HEK293 (cell line): Measurements from ENCODE around the gene PAF1.

Experiments used
- CTCF ChIA-PET: fragments of 350-600 bp; formaldehyde crosslinking; extraction: SDS; loops from one replicate; lab custom pipeline; 2021; ENCODE audit warnings: antibody characterized with exemption; lab: Yijun Ruan, JAX
- POLR2A ChIA-PET: fragments of 300-600 bp; formaldehyde crosslinking; extraction: SDS; loops from one replicate; lab custom pipeline; 2020; ENCODE audit warnings: antibody characterized with exemption, inconsistent platforms; lab: Yijun Ruan, JAX
- H3K27ac ChIP-seq: fragments of 200-500 bp; sonication (Bioruptor generic); 2 replicates; pipeline ENCODE4 v1.5.1; 2014; ENCODE audit warnings: low read depth, low read length, control low read depth, inconsistent platforms; ENCODE audit errors: extremely low read depth
- H3K36me3 ChIP-seq, 2 experiments: fragments of 200-500 bp in 1 of 2; sonication (Bioruptor generic) in 1 of 2; 1 replicate in 1 of 2; 2 replicates in 1 of 2; pipeline ENCODE4 v1.5.1; 2014 to 2017; ENCODE audit warnings: inconsistent platforms in 2 of 2, low read length in 2 of 2; ENCODE audit not compliant: control insufficient read depth in 2 of 2, insufficient read depth in 1 of 2
- H3K4me1 ChIP-seq: fragments of 200-500 bp; sonication (Bioruptor generic); 2 replicates; pipeline ENCODE4 v1.5.1; 2014; ENCODE audit warnings: mild to moderate bottlenecking, low read length, inconsistent platforms; ENCODE audit not compliant: control insufficient read depth, insufficient read depth
- H3K4me3 ChIP-seq: 2 replicates; pipeline ENCODE4 v1.5.1; 2011; ENCODE audit warnings: low read depth, mild to moderate bottlenecking, control low read depth, low read length, moderate library complexity
- H3K9me3 ChIP-seq: fragments of 200-500 bp; sonication (Bioruptor generic); 2 replicates; pipeline ENCODE4 v1.5.1; 2014; ENCODE audit warnings: low read depth, low read length, inconsistent platforms; ENCODE audit not compliant: control insufficient read depth, insufficient read depth
- GFI1B ChIP-seq: fragments of 450-650 bp; formaldehyde crosslinking; IDR thresholded peaks from 2 replicates; pipeline ENCODE4 v1.5.1; 2016; ENCODE audit warnings: missing biosample characterization, missing genetic modification characterization
- GLIS1 ChIP-seq: fragments of 450-650 bp; formaldehyde crosslinking; IDR thresholded peaks from 2 replicates; pipeline ENCODE4 v1.5.1; 2016; ENCODE audit warnings: missing biosample characterization, missing genetic modification characterization
- GLIS2 ChIP-seq: fragments of 450-650 bp; formaldehyde crosslinking; IDR thresholded peaks from 2 replicates; pipeline ENCODE4 v1.5.1; 2016; ENCODE audit warnings: missing biosample characterization, missing genetic modification characterization
- IKZF3 ChIP-seq: fragments of 450-650 bp; IDR thresholded peaks from 2 replicates; pipeline ENCODE4 v1.5.0; 2018; ENCODE audit warnings: missing biosample characterization, mild to moderate bottlenecking, missing genetic modification characterization, moderate library complexity
- MYNN ChIP-seq: fragments of 450-650 bp; formaldehyde crosslinking; IDR thresholded peaks from 2 replicates; pipeline ENCODE4 v1.5.1; 2016; ENCODE audit warnings: missing biosample characterization, missing genetic modification characterization, borderline replicate concordance
- RBAK ChIP-seq: fragments of 450-650 bp; formaldehyde crosslinking; IDR thresholded peaks from 2 replicates; pipeline ENCODE4 v1.5.1; 2016; ENCODE audit warnings: missing biosample characterization, missing genetic modification characterization
- SCRT1 ChIP-seq: fragments of 450-650 bp; formaldehyde crosslinking; IDR thresholded peaks from 2 replicates; pipeline ENCODE4 v1.5.1; 2016; ENCODE audit warnings: missing biosample characterization, missing genetic modification characterization, borderline replicate concordance
- WT1 ChIP-seq: fragments of 450-650 bp; formaldehyde crosslinking; IDR thresholded peaks from 2 replicates; pipeline ENCODE4 v1.5.1; 2016; ENCODE audit warnings: missing biosample characterization, missing genetic modification characterization
- ZBTB20 ChIP-seq: fragments of 450-650 bp; formaldehyde crosslinking; IDR thresholded peaks from 2 replicates; pipeline ENCODE4 v1.5.1; 2016; ENCODE audit warnings: missing biosample characterization, missing genetic modification characterization
- ZFHX2 ChIP-seq: fragments of 450-650 bp; formaldehyde crosslinking; conservative IDR thresholded peaks from 2 replicates; pipeline ENCODE4 v1.5.1; 2016; ENCODE audit warnings: missing biosample characterization, missing genetic modification characterization
- ZNF133 ChIP-seq: fragments of 450-650 bp; formaldehyde crosslinking; IDR thresholded peaks from 2 replicates; pipeline ENCODE4 v1.5.1; 2016; ENCODE audit warnings: missing biosample characterization, missing genetic modification characterization
- ZNF146 ChIP-seq: fragments of 450-650 bp; formaldehyde crosslinking; IDR thresholded peaks from 2 replicates; pipeline ENCODE4 v1.5.1; 2016; ENCODE audit warnings: missing biosample characterization, missing genetic modification characterization
- ZNF266 ChIP-seq: fragments of 450-650 bp; formaldehyde crosslinking; IDR thresholded peaks from 2 replicates; pipeline ENCODE4 v1.5.1; 2016; ENCODE audit warnings: missing biosample characterization, missing genetic modification characterization, low read depth
- ZNF324 ChIP-seq: fragments of 450-650 bp; formaldehyde crosslinking; IDR thresholded peaks from 2 replicates; pipeline ENCODE4 v1.5.1; 2016; ENCODE audit warnings: missing biosample characterization, missing genetic modification characterization
- ZNF394 ChIP-seq: fragments of 450-650 bp; formaldehyde crosslinking; IDR thresholded peaks from 2 replicates; pipeline ENCODE4 v1.5.1; 2016; ENCODE audit warnings: missing biosample characterization, missing genetic modification characterization, mild to moderate bottlenecking, moderate library complexity, borderline replicate concordance
- ZNF521 ChIP-seq: fragments of 450-650 bp; formaldehyde crosslinking; IDR thresholded peaks from 2 replicates; pipeline ENCODE4 v1.5.1; 2017; ENCODE audit warnings: missing biosample characterization, mild to moderate bottlenecking, missing genetic modification characterization
- ZNF76 ChIP-seq: fragments of 450-650 bp; formaldehyde crosslinking; IDR thresholded peaks from 2 replicates; pipeline ENCODE4; 2016; ENCODE audit warnings: low read depth, missing biosample characterization, missing genetic modification characterization, borderline replicate concordance
- ZNF837 ChIP-seq: fragments of 450-650 bp; formaldehyde crosslinking; IDR thresholded peaks from 2 replicates; pipeline ENCODE4 v1.5.1; 2016; ENCODE audit warnings: missing biosample characterization, missing genetic modification characterization
- ZSCAN16 ChIP-seq: fragments of 450-650 bp; formaldehyde crosslinking; IDR thresholded peaks from 2 replicates; pipeline ENCODE4 v1.5.1; 2016; ENCODE audit warnings: missing biosample characterization, missing genetic modification characterization
- TF ChIP-seq, protein P1 (sequence below): fragments of 450-650 bp; formaldehyde crosslinking; IDR thresholded peaks from 2 replicates; pipeline ENCODE4 v1.5.1; 2016; ENCODE audit warnings: missing biosample characterization, missing genetic modification characterization
- TF ChIP-seq, protein P2 (sequence below): fragments of 450-650 bp; formaldehyde crosslinking; IDR thresholded peaks from 2 replicates; pipeline ENCODE4 v1.5.1; 2016; ENCODE audit warnings: missing biosample characterization, missing genetic modification characterization
- TF ChIP-seq, protein P3 (sequence below): fragments of 450-650 bp; formaldehyde crosslinking; IDR thresholded peaks from 2 replicates; pipeline ENCODE4 v1.5.1; 2017; ENCODE audit warnings: missing biosample characterization, missing genetic modification characterization
- TF ChIP-seq, protein P4 (sequence below): fragments of 450-650 bp; formaldehyde crosslinking; IDR thresholded peaks from 2 replicates; pipeline ENCODE4 v1.5.1; 2017; ENCODE audit warnings: missing biosample characterization, missing genetic modification characterization
- TF ChIP-seq, protein P5 (sequence below): fragments of 450-650 bp; formaldehyde crosslinking; IDR thresholded peaks from 2 replicates; pipeline ENCODE4 v1.5.1; 2017; ENCODE audit warnings: missing biosample characterization, missing genetic modification characterization

The PAF1 gene

DNA sequence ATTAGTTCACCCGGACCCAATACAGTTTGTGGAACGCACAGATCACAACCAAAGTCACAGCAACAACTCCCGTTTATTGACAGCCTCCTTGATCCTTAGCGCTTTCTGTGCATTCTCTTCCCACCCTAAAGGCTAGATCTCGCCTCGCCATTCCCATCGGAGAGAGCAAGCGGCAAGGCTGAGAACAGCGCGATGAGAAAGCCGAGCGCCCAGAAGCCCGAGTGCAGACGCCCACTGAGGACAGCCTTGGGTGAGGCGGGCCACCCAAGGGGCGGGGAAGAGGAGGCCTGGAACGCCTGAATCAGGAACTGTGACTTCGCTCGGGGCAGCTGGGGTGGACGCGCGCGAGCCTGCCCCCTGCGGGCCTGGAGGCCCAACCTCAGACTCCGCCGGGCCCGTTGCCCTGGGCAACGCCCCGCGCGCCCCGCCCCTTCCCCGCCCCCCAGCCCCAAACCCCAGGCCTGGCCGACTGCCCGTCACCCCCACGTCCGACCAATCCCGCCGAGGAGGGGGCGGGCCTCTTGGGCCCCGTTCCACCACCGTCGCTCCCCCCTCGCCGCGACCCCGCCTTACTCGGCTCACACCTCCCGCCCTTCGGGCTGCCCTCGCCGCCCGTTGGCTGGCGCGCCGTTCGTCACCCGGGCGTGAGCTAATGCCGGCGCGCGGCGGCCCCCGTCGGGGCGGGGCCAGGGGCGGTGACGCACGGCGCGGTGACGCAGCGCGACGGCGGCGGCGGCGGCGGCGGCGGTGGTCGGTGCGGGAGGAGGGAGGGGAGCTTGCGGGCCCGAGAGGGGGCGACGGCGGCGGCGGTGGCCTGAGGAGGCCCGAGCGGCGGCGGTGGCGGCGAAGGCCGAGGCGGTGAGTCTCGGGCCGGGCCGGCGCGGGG is 48.9 kb downstream of the PAF1 start, which contains the start of gene SAMD4B (continued):
- TF ChIP-seq, protein P1, sequence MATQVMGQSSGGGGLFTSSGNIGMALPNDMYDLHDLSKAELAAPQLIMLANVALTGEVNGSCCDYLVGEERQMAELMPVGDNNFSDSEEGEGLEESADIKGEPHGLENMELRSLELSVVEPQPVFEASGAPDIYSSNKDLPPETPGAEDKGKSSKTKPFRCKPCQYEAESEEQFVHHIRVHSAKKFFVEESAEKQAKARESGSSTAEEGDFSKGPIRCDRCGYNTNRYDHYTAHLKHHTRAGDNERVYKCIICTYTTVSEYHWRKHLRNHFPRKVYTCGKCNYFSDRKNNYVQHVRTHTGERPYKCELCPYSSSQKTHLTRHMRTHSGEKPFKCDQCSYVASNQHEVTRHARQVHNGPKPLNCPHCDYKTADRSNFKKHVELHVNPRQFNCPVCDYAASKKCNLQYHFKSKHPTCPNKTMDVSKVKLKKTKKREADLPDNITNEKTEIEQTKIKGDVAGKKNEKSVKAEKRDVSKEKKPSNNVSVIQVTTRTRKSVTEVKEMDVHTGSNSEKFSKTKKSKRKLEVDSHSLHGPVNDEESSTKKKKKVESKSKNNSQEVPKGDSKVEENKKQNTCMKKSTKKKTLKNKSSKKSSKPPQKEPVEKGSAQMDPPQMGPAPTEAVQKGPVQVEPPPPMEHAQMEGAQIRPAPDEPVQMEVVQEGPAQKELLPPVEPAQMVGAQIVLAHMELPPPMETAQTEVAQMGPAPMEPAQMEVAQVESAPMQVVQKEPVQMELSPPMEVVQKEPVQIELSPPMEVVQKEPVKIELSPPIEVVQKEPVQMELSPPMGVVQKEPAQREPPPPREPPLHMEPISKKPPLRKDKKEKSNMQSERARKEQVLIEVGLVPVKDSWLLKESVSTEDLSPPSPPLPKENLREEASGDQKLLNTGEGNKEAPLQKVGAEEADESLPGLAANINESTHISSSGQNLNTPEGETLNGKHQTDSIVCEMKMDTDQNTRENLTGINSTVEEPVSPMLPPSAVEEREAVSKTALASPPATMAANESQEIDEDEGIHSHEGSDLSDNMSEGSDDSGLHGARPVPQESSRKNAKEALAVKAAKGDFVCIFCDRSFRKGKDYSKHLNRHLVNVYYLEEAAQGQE (tag by site-specific recombination): peak; percentile 59
- TF ChIP-seq ZNF521 (no peak), ZNF837 (no peak), ZFHX2 (peak; percentile 91), SCRT1 (peak; percentile 23; the same call in 1 of the 2 replicates), WT1 (tag by site-specific recombination) (peak; percentile 65), ZNF324 (tag by site-specific recombination) (peak; percentile 94), MYNN (peak; percentile 76; the same call in 1 of the 2 replicates), GLIS2 (tag by site-specific recombination) (peak; percentile 98)
- TF ChIP-seq, protein P2, sequence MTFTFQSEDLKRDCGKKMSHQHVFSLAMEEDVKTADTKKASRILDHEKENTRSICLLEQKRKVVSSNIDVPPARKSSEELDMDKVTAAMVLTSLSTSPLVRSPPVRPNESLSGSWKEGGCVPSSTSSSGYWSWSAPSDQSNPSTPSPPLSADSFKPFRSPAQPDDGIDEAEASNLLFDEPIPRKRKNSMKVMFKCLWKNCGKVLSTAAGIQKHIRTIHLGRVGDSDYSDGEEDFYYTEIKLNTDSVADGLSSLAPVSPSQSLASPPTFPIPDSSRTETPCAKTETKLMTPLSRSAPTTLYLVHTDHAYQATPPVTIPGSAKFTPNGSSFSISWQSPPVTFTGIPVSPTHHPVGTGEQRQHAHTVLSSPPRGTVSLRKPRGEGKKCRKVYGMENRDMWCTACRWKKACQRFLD (tag by site-specific recombination): no peak

DNA sequence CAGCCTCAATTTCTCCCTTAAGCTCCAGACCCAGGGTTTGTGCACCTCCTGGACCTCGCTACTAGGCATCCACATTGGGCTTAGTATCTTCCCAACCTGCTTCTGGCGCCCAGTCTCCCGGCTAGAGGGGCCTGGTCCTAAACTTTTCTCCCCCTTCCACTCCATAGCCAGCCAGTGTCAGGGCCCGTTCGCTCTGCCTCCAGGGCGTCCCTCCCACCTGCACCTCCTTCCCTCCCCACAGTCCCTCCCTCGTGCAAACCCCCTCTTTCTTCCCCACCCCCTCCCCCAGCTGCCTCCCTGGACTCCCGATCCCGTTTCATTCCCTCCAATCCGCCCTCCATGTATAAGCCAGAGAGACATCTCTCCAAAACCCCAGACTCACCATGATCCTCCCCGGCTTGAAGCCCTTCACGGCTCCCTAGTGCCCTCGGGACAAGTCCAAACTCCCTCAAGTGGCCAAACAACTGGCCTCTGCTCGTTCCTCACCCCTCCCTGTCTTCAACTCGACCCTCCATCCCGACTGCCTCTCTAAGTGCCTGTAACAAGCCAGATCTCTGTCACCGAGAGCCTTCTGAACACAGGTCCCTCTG is 49.7 kb downstream of the PAF1 start:
- ChIA-PET POLR2A (interaction anchor here (0.6 to 1.9 kb wide), 10 partner anchors 10 to 664 kb away, joined by 3 to 26 read pairs (median 5); partner anchors contain the start of genes MED29, PAF1 and RPS16), CTCF (interaction anchor here (0.7 to 3.5 kb wide), 7 partner anchors 9 to 290 kb away, joined by 3 to 14 read pairs (median 4); partner anchors contain the start of gene SYCN)
- peaks cover 21 to 27% of the 10 kb centered on the region in 2 experiments for H3K36me3 ChIP-seq
- no peaks in the 10 kb centered on the region for H3K9me3 ChIP-seq
- H3K4me1 ChIP-seq: peaks cover 33% of the 10 kb centered on the region
- H3K4me3 ChIP-seq: peak overlapping the region; percentile 52
- H3K27ac ChIP-seq: peak overlapping the region; percentile 90
- no peak for TF ChIP-seq ZSCAN16 (tag by site-specific recombination)
- 0 out of 2 replicates have a peak, but pooled peaks have one; percentile 17 for TF ChIP-seq IKZF3
- TF ChIP-seq GLIS1 (tag by site-specific recombination): peak; percentile 2; the same call in 1 of the 2 replicates
- TF ChIP-seq, protein P3, sequence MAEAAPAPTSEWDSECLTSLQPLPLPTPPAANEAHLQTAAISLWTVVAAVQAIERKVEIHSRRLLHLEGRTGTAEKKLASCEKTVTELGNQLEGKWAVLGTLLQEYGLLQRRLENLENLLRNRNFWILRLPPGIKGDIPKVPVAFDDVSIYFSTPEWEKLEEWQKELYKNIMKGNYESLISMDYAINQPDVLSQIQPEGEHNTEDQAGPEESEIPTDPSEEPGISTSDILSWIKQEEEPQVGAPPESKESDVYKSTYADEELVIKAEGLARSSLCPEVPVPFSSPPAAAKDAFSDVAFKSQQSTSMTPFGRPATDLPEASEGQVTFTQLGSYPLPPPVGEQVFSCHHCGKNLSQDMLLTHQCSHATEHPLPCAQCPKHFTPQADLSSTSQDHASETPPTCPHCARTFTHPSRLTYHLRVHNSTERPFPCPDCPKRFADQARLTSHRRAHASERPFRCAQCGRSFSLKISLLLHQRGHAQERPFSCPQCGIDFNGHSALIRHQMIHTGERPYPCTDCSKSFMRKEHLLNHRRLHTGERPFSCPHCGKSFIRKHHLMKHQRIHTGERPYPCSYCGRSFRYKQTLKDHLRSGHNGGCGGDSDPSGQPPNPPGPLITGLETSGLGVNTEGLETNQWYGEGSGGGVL (tag by site-specific recombination): peak; percentile 99
- TF ChIP-seq, protein P4, sequence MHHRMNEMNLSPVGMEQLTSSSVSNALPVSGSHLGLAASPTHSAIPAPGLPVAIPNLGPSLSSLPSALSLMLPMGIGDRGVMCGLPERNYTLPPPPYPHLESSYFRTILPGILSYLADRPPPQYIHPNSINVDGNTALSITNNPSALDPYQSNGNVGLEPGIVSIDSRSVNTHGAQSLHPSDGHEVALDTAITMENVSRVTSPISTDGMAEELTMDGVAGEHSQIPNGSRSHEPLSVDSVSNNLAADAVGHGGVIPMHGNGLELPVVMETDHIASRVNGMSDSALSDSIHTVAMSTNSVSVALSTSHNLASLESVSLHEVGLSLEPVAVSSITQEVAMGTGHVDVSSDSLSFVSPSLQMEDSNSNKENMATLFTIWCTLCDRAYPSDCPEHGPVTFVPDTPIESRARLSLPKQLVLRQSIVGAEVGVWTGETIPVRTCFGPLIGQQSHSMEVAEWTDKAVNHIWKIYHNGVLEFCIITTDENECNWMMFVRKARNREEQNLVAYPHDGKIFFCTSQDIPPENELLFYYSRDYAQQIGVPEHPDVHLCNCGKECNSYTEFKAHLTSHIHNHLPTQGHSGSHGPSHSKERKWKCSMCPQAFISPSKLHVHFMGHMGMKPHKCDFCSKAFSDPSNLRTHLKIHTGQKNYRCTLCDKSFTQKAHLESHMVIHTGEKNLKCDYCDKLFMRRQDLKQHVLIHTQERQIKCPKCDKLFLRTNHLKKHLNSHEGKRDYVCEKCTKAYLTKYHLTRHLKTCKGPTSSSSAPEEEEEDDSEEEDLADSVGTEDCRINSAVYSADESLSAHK (tag by site-specific recombination): no peak
- peak; percentile 6; the same call in 1 of the 2 replicates for TF ChIP-seq GLIS2 (tag by site-specific recombination)
- peak; percentile 73; the same call in 1 of the 2 replicates for TF ChIP-seq ZNF76
- TF ChIP-seq WT1 (tag by site-specific recombination): peak; percentile 83
- no peak for TF ChIP-seq ZNF133 (tag by site-specific recombination)
- peak; percentile 93 for TF ChIP-seq ZBTB20
- no peak for TF ChIP-seq ZNF394 (tag by site-specific recombination)
- TF ChIP-seq, protein P5, sequence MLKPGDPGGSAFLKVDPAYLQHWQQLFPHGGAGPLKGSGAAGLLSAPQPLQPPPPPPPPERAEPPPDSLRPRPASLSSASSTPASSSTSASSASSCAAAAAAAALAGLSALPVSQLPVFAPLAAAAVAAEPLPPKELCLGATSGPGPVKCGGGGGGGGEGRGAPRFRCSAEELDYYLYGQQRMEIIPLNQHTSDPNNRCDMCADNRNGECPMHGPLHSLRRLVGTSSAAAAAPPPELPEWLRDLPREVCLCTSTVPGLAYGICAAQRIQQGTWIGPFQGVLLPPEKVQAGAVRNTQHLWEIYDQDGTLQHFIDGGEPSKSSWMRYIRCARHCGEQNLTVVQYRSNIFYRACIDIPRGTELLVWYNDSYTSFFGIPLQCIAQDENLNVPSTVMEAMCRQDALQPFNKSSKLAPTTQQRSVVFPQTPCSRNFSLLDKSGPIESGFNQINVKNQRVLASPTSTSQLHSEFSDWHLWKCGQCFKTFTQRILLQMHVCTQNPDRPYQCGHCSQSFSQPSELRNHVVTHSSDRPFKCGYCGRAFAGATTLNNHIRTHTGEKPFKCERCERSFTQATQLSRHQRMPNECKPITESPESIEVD (tag by site-specific recombination): no peak
- TF ChIP-seq ZNF266 (tag by site-specific recombination): 0 out of 2 replicates have a peak, but pooled peaks have one; percentile 6
- TF ChIP-seq RBAK (tag by site-specific recombination): 0 out of 2 replicates have a peak, but pooled peaks have one; percentile 13
- 0 out of 2 replicates have a peak, but pooled peaks have one; percentile 35 for TF ChIP-seq GFI1B (tag by site-specific recombination)
- TF ChIP-seq ZNF146 (tag by site-specific recombination): 0 out of 2 replicates have a peak, but pooled peaks have one; percentile 3
